MM.1S (cell line): ENCODE results near the gene TMEM184B.

ENCODE experiments used
- DNase-seq: peaks from one replicate; pipeline ENCODE4 v3.0.0-alpha.2; 2015
- H2AFZ ChIP-seq: fragments of 300-600 bp; sonication (generic); 2 replicates; pipeline ENCODE4 v1.6.0; 2016; ENCODE audit warnings: antibody characterized with exemption, low read length
- H3F3A ChIP-seq: fragments of 300-600 bp; sonication (generic); 2 replicates; pipeline ENCODE4 v1.6.1; 2016; ENCODE audit warnings: mild to moderate bottlenecking, antibody characterized with exemption, low read length, moderate library complexity, mixed read lengths; ENCODE audit not compliant: insufficient read depth
- H3K27ac ChIP-seq: fragments of 300-600 bp; sonication (generic); 2 replicates; pipeline ENCODE4 v1.5.1; 2016; ENCODE audit warnings: mild to moderate bottlenecking, low read length
- H3K27me3 ChIP-seq: fragments of 300-600 bp; sonication (generic); replicated peaks from 2 replicates; pipeline ENCODE4 v1.6.0; 2016; ENCODE audit warnings: low read length; ENCODE audit not compliant: insufficient read depth
- H3K36me3 ChIP-seq: fragments of 300-600 bp; sonication (generic); replicated peaks from 2 replicates; pipeline ENCODE4 v1.6.1; 2016; ENCODE audit warnings: mild to moderate bottlenecking, low read length, mixed read lengths; ENCODE audit not compliant: insufficient read depth
- H3K4me1 ChIP-seq: fragments of 300-600 bp; sonication (generic); 2 replicates; pipeline ENCODE4 v1.6.1; 2016; ENCODE audit warnings: low read length, mixed read lengths
- H3K4me2 ChIP-seq: fragments of 300-600 bp; sonication (generic); 2 replicates; pipeline ENCODE4 v1.6.0; 2016; ENCODE audit warnings: low read depth, low read length
- H3K4me3 ChIP-seq: fragments of 300-600 bp; sonication (generic); 2 replicates; pipeline ENCODE4 v1.5.1; 2016; ENCODE audit warnings: low read length, mixed read lengths
- H3K79me2 ChIP-seq: fragments of 300-600 bp; sonication (generic); 2 replicates; pipeline ENCODE4 v1.6.1; 2016; ENCODE audit warnings: mixed run types, low read length, mixed read lengths
- H3K9ac ChIP-seq: fragments of 300-600 bp; sonication (generic); 2 replicates; pipeline ENCODE4 v1.6.1; 2016; ENCODE audit warnings: low read length, mixed read lengths
- H3K9me2 ChIP-seq: fragments of 300-600 bp; sonication (generic); replicated peaks from 2 replicates; pipeline ENCODE4 v1.6.1; 2016; ENCODE audit warnings: mild to moderate bottlenecking, low read length, mixed read lengths; ENCODE audit not compliant: insufficient read depth
- H3K9me3 ChIP-seq: fragments of 300-600 bp; sonication (generic); replicated peaks from 2 replicates; pipeline ENCODE4 v1.6.1; 2016; ENCODE audit warnings: mild to moderate bottlenecking, low read length, mixed read lengths; ENCODE audit not compliant: insufficient read depth
- H4K20me1 ChIP-seq: fragments of 300-600 bp; sonication (generic); 2 replicates; pipeline ENCODE4 v1.6.1; 2016; ENCODE audit warnings: mild to moderate bottlenecking, low read length, moderate library complexity, mixed read lengths; ENCODE audit not compliant: insufficient read depth
- EZH2 ChIP-seq: fragments of 300-600 bp; sonication (generic); optimal IDR thresholded peaks from 2 replicates; pipeline ENCODE3; 2017; ENCODE audit warnings: low read depth, mild to moderate bottlenecking, antibody characterized with exemption, low read length, mixed read lengths
- EZH2phosphoT487 ChIP-seq: fragments of 300-600 bp; sonication (generic); IDR thresholded peaks from 2 replicates; pipeline ENCODE4 v1.6.1; 2018; ENCODE audit warnings: antibody characterized with exemption, low read length
- TF ChIP-seq, protein P1 (sequence below): fragments of 300-600 bp; sonication (generic); IDR thresholded peaks from 2 replicates; pipeline ENCODE4 v1.5.1; 2016; ENCODE audit warnings: antibody characterized with exemption, low read length, mixed read lengths

Gene TMEM184B

DNA sequence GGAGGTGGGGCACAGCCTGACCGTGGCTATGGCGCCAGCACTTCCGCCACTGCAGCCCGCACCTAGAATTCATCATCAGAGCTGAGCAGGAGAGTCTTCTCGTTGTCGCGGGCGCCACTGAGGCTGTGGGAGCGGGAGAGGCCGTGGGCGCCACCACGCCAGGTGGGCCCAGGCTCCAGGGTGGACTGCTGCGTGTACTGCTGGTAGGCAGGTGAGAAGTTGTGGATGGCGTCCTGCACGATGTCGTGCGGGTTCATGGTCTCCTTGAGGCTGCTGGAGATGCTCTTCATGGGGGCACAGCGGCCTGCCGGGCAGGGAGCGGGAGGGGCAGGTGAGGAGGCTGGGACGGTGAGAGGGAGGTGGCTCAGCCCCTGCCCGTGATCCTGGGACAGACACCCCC, 51.4 kb downstream of the TMEM184B start:
- Histone ChIP-seq H2AFZ (no peak overlapping the region), H3F3A (peaks cover 6% of the 10 kb centered on the region; the same call in 1 of the 2 replicates), H3K9ac (no peak overlapping the region), H3K36me3 (no peaks in the 10 kb centered on the region; the same call in 1 of the 2 replicates), H4K20me1 (no peaks in the 10 kb centered on the region), H3K9me3 (no peaks in the 10 kb centered on the region), H3K4me3 (no peak overlapping the region), H3K9me2 (no peaks in the 10 kb centered on the region), H3K79me2 (peaks cover 4% of the 10 kb centered on the region; the same call in 1 of the 2 replicates), H3K27me3 (no peaks in the 10 kb centered on the region), H3K4me2 (no peak overlapping the region), H3K27ac (no peak overlapping the region), H3K4me1 (peaks cover 15% of the 10 kb centered on the region)
- no peak for DNase-seq
- TF ChIP-seq EZH2: no peak

DNA sequence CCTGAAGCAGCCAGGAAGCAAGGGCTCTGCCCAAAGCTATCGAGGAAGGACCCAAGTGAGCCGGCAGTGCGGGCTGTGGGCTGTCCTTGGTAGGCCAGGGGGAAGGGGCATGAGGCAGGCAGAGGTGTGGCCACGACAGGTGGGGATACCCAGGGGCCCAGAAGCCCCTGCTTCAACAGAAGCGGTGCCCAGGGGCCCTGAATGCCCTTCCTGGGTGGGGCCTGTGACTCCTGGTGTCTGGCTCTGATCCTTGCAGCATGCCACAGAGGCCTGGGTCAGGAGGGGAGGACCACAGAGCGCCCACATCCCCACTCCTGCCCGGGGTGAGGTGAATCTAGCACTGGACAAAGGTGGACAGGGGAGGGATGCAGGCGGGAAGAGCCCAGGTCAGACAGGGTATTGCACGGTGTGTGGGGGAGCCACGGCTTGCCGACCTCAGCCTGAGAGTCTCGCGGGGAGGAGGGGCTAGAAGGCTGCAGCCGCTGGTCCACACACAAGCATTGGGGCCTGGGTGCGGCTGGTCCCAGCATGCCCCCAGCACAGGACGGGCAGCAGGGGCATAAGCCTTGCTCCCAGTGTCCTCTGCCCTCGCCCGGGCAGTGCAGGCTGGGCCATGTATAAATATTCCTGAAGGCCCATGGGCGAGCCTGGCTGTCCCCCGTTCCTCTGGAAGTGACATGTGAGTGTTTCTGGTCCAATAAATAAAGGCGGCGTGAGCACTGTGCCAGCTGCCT, 52.0 kb downstream of the TMEM184B start:
- Histone ChIP-seq H2AFZ (no peak overlapping the region), H3K4me2 (no peak overlapping the region), H3K79me2 (peaks cover 4% of the 10 kb centered on the region; the same call in 1 of the 2 replicates), H3K27me3 (no peaks in the 10 kb centered on the region), H3K9me2 (no peaks in the 10 kb centered on the region), H4K20me1 (no peaks in the 10 kb centered on the region), H3K9ac (no peak overlapping the region), H3K4me1 (peaks cover 15% of the 10 kb centered on the region), H3F3A (peaks cover 6% of the 10 kb centered on the region; the same call in 1 of the 2 replicates), H3K27ac (no peak overlapping the region), H3K9me3 (no peaks in the 10 kb centered on the region), H3K4me3 (no peak overlapping the region), H3K36me3 (no peaks in the 10 kb centered on the region; the same call in 1 of the 2 replicates)
- TF ChIP-seq, protein P1, sequence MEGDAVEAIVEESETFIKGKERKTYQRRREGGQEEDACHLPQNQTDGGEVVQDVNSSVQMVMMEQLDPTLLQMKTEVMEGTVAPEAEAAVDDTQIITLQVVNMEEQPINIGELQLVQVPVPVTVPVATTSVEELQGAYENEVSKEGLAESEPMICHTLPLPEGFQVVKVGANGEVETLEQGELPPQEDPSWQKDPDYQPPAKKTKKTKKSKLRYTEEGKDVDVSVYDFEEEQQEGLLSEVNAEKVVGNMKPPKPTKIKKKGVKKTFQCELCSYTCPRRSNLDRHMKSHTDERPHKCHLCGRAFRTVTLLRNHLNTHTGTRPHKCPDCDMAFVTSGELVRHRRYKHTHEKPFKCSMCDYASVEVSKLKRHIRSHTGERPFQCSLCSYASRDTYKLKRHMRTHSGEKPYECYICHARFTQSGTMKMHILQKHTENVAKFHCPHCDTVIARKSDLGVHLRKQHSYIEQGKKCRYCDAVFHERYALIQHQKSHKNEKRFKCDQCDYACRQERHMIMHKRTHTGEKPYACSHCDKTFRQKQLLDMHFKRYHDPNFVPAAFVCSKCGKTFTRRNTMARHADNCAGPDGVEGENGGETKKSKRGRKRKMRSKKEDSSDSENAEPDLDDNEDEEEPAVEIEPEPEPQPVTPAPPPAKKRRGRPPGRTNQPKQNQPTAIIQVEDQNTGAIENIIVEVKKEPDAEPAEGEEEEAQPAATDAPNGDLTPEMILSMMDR: no peak
- TF ChIP-seq EZH2 (no peak), EZH2phosphoT487 (no peak)
- DNase-seq: no peak

DNA sequence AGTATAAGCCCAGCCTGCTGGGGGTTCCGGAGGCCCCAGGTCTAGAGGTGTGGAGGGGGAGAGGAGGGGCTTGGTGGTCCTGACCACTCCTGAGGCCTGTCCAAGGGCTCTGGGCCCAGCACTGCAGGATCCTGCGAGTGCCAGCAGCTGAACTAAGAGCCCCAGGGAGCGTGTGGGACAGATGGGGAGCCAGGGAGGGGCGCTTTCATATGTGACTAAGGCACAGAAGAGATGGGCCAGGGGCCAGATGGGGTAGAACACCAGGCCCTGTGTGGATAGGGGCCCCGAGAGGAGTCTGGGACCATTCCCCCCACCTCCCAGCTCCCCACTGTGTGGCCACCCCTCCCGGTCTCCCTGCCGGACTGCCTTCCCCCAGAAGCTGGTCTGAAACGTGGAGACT, 52.6 kb downstream of the TMEM184B start:
- peak overlapping the region; percentile 52; the same call in 1 of the 2 replicates for H3K27ac ChIP-seq
- peaks cover 21% of the 10 kb centered on the region for H3K4me1 ChIP-seq
- TF ChIP-seq EZH2phosphoT487 (no peak), EZH2 (no peak)
- TF ChIP-seq, protein P1: no peak
- H3K27me3 ChIP-seq: no peaks in the 10 kb centered on the region
- peaks cover 10% of the 10 kb centered on the region; the same call in 1 of the 2 replicates for H3F3A ChIP-seq
- H3K79me2 ChIP-seq: peaks cover 11% of the 10 kb centered on the region; the same call in 1 of the 2 replicates
- no peak overlapping the region for H3K4me3 ChIP-seq
- H3K9ac ChIP-seq: no peak overlapping the region
- no peak overlapping the region for H2AFZ ChIP-seq
- no peak for DNase-seq
- no peaks in the 10 kb centered on the region for H3K9me3 ChIP-seq
- H3K4me2 ChIP-seq: no peak overlapping the region
- H4K20me1 ChIP-seq: no peaks in the 10 kb centered on the region
- no peaks in the 10 kb centered on the region for H3K9me2 ChIP-seq
- no peaks in the 10 kb centered on the region; the same call in 1 of the 2 replicates for H3K36me3 ChIP-seq

DNA sequence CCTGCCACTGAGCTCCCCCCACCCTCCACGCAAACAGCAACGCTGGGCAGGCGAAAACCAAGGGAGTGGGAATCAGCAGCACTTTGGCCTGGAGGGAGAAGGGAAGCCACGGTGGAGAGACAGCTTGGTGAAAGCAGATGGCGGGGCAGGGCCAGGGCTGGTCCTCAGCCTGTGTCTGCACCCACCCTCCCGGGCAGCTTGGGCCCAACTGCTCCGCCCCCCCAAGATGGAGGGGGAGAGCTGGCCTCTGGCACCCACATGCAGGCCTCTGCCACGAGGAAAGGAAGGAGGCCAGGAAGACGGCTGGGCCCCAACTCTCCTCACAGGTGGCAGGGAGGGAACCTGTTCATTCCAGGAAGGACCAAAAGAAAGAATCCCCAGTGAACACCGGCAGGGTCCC, 53.2 kb downstream of the TMEM184B start:
- peak overlapping the region; percentile 52; the same call in 1 of the 2 replicates for H3K27ac ChIP-seq
- H4K20me1 ChIP-seq: no peaks in the 10 kb centered on the region
- no peaks in the 10 kb centered on the region; the same call in 1 of the 2 replicates for H3K36me3 ChIP-seq
- no peaks in the 10 kb centered on the region for H3K9me2 ChIP-seq
- no peaks in the 10 kb centered on the region for H3K27me3 ChIP-seq
- H3K4me1 ChIP-seq: peaks cover 23% of the 10 kb centered on the region
- no peaks in the 10 kb centered on the region for H3K9me3 ChIP-seq
- DNase-seq: no peak
- TF ChIP-seq EZH2phosphoT487 (no peak), EZH2 (no peak)
- TF ChIP-seq, protein P1: no peak
- H3K9ac ChIP-seq: no peak overlapping the region
- H2AFZ ChIP-seq: no peak overlapping the region
- no peak overlapping the region for H3K4me2 ChIP-seq
- H3K79me2 ChIP-seq: peaks cover 10% of the 10 kb centered on the region; the same call in 1 of the 2 replicates
- no peak overlapping the region for H3K4me3 ChIP-seq
- peaks cover 14% of the 10 kb centered on the region; the same call in 1 of the 2 replicates for H3F3A ChIP-seq
